ENCODE results near the gene HOXA6. TPM values are rescaled to one million over a fixed set of nuclear protein-coding genes. Genes with fewer than 3 reads are reported as not detected.

The HOXA6 gene
- polyA plus RNA-seq, 2 donors = 0.19 to 0.69 TPM

DNA sequence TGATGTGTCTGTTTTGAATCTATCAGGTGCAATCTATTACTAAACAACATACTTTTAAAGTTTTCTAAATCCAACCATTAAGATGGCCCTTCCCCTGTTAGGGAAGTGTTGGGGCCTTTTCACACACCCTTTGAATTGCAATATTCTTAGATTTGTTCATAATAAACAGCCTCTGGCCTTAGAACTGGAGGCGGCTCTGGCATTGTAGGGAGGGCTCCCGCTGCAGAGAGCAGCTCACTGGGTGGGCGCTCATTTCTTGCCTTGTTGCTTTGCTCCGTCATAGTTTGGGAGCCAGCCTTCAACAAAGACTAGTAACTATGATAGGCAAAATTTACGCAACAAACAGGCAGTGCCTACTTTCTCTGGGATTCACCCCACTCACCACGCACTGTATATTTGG lies 30.8 kb upstream of the HOXA6 start:
- WGBS, 2 donors = 83 to 92% methylated on average over 6 of the region's 6 CpGs
- Histone ChIP-seq H3K27me3 (ENCODE audit: control insufficient read depth in 1 of 2, insufficient read depth in 2 of 2, low read length in 2 of 2) (peaks cover 14 to 42% of the 10 kb centered on the region in 2 donors), H3K4me1 (ENCODE audit: control insufficient read depth in 2 of 2, insufficient read depth in 2 of 2, low read length in 1 of 2) (peaks cover 2 to 4% of the 10 kb centered on the region in 2 donors), H3K36me3 (ENCODE audit: control insufficient read depth in 2 of 2, insufficient read depth in 2 of 2, low read length in 1 of 2) (no peaks in the 10 kb centered on the region), H3K4me3 (ENCODE audit: low read depth in 1 of 2, low read length in 2 of 2) (no peak overlapping the region), H3K27ac (ENCODE audit: low read depth in 2 of 2, low read length in 1 of 2) (no peak overlapping the region), H3K9me3 (ENCODE audit: control insufficient read depth in 2 of 2, insufficient read depth in 1 of 2, low read depth in 1 of 2, low read length in 1 of 2) (no peaks in the 10 kb centered on the region)

DNA sequence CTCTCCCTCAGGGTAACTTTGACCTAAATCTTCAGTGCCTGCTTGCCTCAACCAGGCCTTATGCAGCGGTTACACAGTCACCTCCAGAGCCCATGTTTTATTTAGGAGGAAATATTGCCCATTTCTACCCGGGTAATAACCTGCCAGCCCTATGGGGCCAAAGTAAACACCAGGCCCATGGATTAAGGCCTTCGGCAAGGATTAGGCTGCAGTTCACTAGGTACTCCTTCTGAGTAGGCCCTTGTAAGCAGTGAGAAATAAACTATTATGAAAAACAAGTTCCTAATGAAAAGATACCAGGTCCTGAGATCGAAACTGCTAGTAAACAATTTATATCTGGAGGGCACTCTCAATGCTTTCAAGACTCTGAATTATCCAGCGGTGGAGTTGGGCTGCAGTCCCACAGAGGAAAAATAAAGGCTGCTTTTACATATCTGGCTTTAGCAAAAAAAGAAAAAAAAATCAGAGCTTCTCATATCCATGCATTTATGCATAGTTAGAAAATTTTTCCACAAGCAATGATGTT lies 30.3 kb upstream of the HOXA6 start:
- Histone ChIP-seq H3K36me3 (ENCODE audit: control insufficient read depth in 2 of 2, insufficient read depth in 2 of 2, low read length in 1 of 2) (no peaks in the 10 kb centered on the region), H3K27ac (ENCODE audit: low read depth in 2 of 2, low read length in 1 of 2) (no peak overlapping the region), H3K4me1 (ENCODE audit: control insufficient read depth in 2 of 2, insufficient read depth in 2 of 2, low read length in 1 of 2) (peaks cover under 1 to 8% of the 10 kb centered on the region in 2 donors), H3K4me3 (ENCODE audit: low read depth in 1 of 2, low read length in 2 of 2) (no peak overlapping the region), H3K27me3 (ENCODE audit: control insufficient read depth in 1 of 2, insufficient read depth in 2 of 2, low read length in 2 of 2) (peaks cover 14 to 44% of the 10 kb centered on the region in 2 donors), H3K9me3 (ENCODE audit: control insufficient read depth in 2 of 2, insufficient read depth in 1 of 2, low read depth in 1 of 2, low read length in 1 of 2) (no peaks in the 10 kb centered on the region)
- 79 to 84% methylated on average over 5 of the region's 5 CpGs for WGBS, 2 donors

- Histone ChIP-seq H3K27me3 (ENCODE audit: control insufficient read depth in 1 of 2, insufficient read depth in 2 of 2, low read length in 2 of 2) (peaks cover 14 to 46% of the 10 kb centered on the region in 2 donors), H3K4me1 (ENCODE audit: control insufficient read depth in 2 of 2, insufficient read depth in 2 of 2, low read length in 1 of 2) (peaks cover 2 to 9% of the 10 kb centered on the region in 2 donors), H3K9me3 (ENCODE audit: control insufficient read depth in 2 of 2, insufficient read depth in 1 of 2, low read depth in 1 of 2, low read length in 1 of 2) (no peaks in the 10 kb centered on the region), H3K27ac (ENCODE audit: low read depth in 2 of 2, low read length in 1 of 2) (no peak overlapping the region), H3K4me3 (ENCODE audit: low read depth in 1 of 2, low read length in 2 of 2) (no peak overlapping the region), H3K36me3 (ENCODE audit: control insufficient read depth in 2 of 2, insufficient read depth in 2 of 2, low read length in 1 of 2) (no peaks in the 10 kb centered on the region)
- 70 to 88% methylated on average over 22 of the region's 22 CpGs for WGBS, 2 donors
Observed at GRCh38 chr7:27176962-27177794, 29.6 kb upstream of the HOXA6 start.

DNA sequence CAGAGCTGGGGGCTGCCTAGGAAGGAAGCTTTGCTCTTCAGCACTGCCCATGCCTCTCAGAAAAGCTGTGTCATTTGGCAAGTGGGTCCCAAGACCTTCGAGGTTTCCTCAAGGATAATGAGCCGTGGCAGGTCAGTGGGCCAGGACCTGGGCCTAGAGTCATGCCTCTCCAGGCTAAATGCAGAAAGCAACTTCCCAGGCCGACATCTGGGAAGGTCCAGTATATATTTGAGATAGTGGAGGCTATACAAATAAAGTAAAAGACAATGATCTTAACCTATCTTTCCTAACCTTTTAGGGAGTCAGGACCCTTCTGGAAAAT lies 28.9 kb upstream of the HOXA6 start:
- Histone ChIP-seq H3K36me3 (ENCODE audit: control insufficient read depth in 2 of 2, insufficient read depth in 2 of 2, low read length in 1 of 2) (no peaks in the 10 kb centered on the region), H3K27ac (ENCODE audit: low read depth in 2 of 2, low read length in 1 of 2) (no peak overlapping the region), H3K9me3 (ENCODE audit: control insufficient read depth in 2 of 2, insufficient read depth in 1 of 2, low read depth in 1 of 2, low read length in 1 of 2) (no peaks in the 10 kb centered on the region), H3K4me3 (ENCODE audit: low read depth in 1 of 2, low read length in 2 of 2) (no peak overlapping the region), H3K4me1 (ENCODE audit: control insufficient read depth in 2 of 2, insufficient read depth in 2 of 2, low read length in 1 of 2) (peaks cover 2 to 9% of the 10 kb centered on the region in 2 donors), H3K27me3 (ENCODE audit: control insufficient read depth in 1 of 2, insufficient read depth in 2 of 2, low read length in 2 of 2) (peaks cover 10 to 46% of the 10 kb centered on the region in 2 donors)
- WGBS, 2 donors = 87 to 90% methylated on average over 3 of the region's 3 CpGs

GRCh38 chr7:27175626-27176523 lies 28.3 kb upstream of the HOXA6 start:
- Histone ChIP-seq H3K27me3 (ENCODE audit: control insufficient read depth in 1 of 2, insufficient read depth in 2 of 2, low read length in 2 of 2) (peaks cover 9 to 51% of the 10 kb centered on the region in 2 donors), H3K36me3 (ENCODE audit: control insufficient read depth in 2 of 2, insufficient read depth in 2 of 2, low read length in 1 of 2) (no peaks in the 10 kb centered on the region), H3K4me1 (ENCODE audit: control insufficient read depth in 2 of 2, insufficient read depth in 2 of 2, low read length in 1 of 2) (peaks cover 2 to 9% of the 10 kb centered on the region in 2 donors), H3K9me3 (ENCODE audit: control insufficient read depth in 2 of 2, insufficient read depth in 1 of 2, low read depth in 1 of 2, low read length in 1 of 2) (no peaks in the 10 kb centered on the region), H3K4me3 (ENCODE audit: low read depth in 1 of 2, low read length in 2 of 2) (no peak overlapping the region), H3K27ac (ENCODE audit: low read depth in 2 of 2, low read length in 1 of 2) (no peak overlapping the region)
- 57 to 78% methylated on average over 40 of the region's 40 CpGs for WGBS, 2 donors

DNA sequence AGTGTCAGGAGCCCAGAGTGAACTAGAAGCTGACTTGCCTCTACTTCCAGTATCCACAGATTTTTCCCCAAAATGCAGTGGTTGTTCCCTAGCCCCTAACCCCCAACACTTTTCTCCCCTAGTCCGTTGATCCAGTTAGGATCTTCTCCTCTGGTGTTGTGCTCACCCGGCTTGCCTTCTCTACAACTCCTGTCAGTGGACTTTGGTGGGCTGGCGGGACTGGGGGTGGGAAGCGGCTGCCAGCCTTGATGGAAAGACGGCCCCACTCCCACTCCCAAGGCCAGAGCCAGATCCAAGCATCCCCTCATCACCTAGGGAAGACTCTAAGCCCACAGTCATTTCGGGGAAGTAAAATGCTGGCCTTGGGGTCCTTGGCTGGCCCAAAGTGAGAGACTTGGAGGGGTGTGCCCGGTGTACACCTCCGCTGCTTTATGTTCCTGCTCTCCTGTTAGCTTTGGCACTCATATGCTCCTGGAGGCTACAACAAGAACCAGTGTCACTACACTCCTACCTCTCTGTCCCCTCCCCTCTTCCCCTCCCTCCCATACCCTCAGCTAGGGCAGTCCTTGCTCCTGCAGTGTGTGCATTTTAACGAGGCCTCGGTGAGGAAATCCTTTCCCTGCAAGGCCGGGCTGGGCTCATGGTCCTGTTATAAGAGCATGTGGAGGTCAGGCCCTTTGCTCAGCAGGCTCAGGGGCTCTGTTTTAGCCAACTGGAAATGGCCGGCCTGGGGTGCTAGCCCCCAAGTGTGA lies 27.5 kb upstream of the HOXA6 start:
- peaks cover 7 to 48% of the 10 kb centered on the region in 2 donors for H3K27me3 ChIP-seq (ENCODE audit: control insufficient read depth in 1 of 2, insufficient read depth in 2 of 2, low read length in 2 of 2)
- no peaks in the 10 kb centered on the region for H3K36me3 ChIP-seq (ENCODE audit: control insufficient read depth in 2 of 2, insufficient read depth in 2 of 2, low read length in 1 of 2)
- H3K4me1 ChIP-seq (ENCODE audit: control insufficient read depth in 2 of 2, insufficient read depth in 2 of 2, low read length in 1 of 2) = peaks cover 2 to 9% of the 10 kb centered on the region in 2 donors
- no peaks in the 10 kb centered on the region for H3K9me3 ChIP-seq (ENCODE audit: control insufficient read depth in 2 of 2, insufficient read depth in 1 of 2, low read depth in 1 of 2, low read length in 1 of 2)
- H3K27ac ChIP-seq (ENCODE audit: low read depth in 2 of 2, low read length in 1 of 2) = no peak overlapping the region
- H3K4me3 ChIP-seq (ENCODE audit: low read depth in 1 of 2, low read length in 2 of 2) = no peak overlapping the region
- WGBS, 2 donors = 53 to 70% methylated on average over 12 of the region's 12 CpGs

GRCh38 chr7:27173956-27174873 lies 26.6 kb upstream of the HOXA6 start, which contains the start of gene HOXA10:
Gene HOXA10 (minus strand): TSS chr7:27174320. CDS start chr7:27174306, 14 bp downstream.
- peak within 1 kb of the TSS; percentile 42 to 54 for H3K4me3 ChIP-seq (ENCODE audit: low read depth in 1 of 2, low read length in 2 of 2)
- peaks cover 7 to 50% of the 10 kb centered on the region in 2 donors for H3K27me3 ChIP-seq (ENCODE audit: control insufficient read depth in 1 of 2, insufficient read depth in 2 of 2, low read length in 2 of 2)
- H3K9me3 ChIP-seq (ENCODE audit: control insufficient read depth in 2 of 2, insufficient read depth in 1 of 2, low read depth in 1 of 2, low read length in 1 of 2) = no peaks in the 10 kb centered on the region
- whole genome bisulfite sequencing, 2 donors = 7 to 10% methylated on average over 76 to 82 of the region's 82 CpGs
- no peaks in the 10 kb centered on the region for H3K36me3 ChIP-seq (ENCODE audit: control insufficient read depth in 2 of 2, insufficient read depth in 2 of 2, low read length in 1 of 2)
- no peak within 1 kb of the TSS for H3K27ac ChIP-seq (ENCODE audit: low read depth in 2 of 2, low read length in 1 of 2)
- H3K4me1 ChIP-seq (ENCODE audit: control insufficient read depth in 2 of 2, insufficient read depth in 2 of 2, low read length in 1 of 2) = peaks cover 2 to 5% of the 10 kb centered on the region in 2 donors

DNA sequence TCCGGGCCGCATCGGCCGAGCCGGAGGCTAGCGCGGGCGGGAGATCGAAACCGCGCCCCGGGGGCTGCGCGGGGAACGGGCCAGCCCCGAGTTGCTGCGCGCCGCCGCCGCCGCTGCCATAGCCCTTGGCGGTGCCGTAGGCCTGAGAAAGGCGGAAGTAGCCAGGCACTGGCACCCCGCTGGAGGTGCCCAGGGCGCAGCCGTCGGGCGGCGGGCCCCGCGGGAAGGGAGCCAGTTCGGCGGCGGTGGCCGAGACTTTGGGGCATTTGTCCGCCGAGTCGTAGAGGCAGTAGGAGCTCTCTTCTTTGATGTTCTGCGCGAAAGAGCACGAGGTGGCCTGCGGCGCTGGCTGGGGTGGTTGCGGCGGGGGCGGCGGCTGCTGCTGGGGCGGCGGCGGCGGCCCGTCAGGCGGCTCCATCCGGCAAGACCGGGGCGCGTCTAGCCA lies 26.0 kb upstream of the HOXA6 start:
- H3K36me3 ChIP-seq (ENCODE audit: control insufficient read depth in 2 of 2, insufficient read depth in 2 of 2, low read length in 1 of 2) = no peaks in the 10 kb centered on the region
- 1% methylated on average over 42 to 59 of the region's 59 CpGs for WGBS, 2 donors
- H3K4me3 ChIP-seq (ENCODE audit: low read depth in 1 of 2, low read length in 2 of 2) = peak overlapping the region; percentile 42 to 54
- peaks cover 8 to 52% of the 10 kb centered on the region in 2 donors for H3K27me3 ChIP-seq (ENCODE audit: control insufficient read depth in 1 of 2, insufficient read depth in 2 of 2, low read length in 2 of 2)
- H3K4me1 ChIP-seq (ENCODE audit: control insufficient read depth in 2 of 2, insufficient read depth in 2 of 2, low read length in 1 of 2) = peaks cover 2 to 5% of the 10 kb centered on the region in 2 donors
- no peak overlapping the region for H3K27ac ChIP-seq (ENCODE audit: low read depth in 2 of 2, low read length in 1 of 2)
- no peaks in the 10 kb centered on the region for H3K9me3 ChIP-seq (ENCODE audit: control insufficient read depth in 2 of 2, insufficient read depth in 1 of 2, low read depth in 1 of 2, low read length in 1 of 2)

Data from esophagus (tissue), 2 donors.